GM12875 (cell line): ENCODE measurements around the gene OR51B4.
A peak's percentile ranks its signal among the peaks of the same experiment; 100 is the strongest.

Experiments
- H3K4me3 ChIP-seq: one replicate; pipeline ENCODE4 v1.5.1; 2011; ENCODE audit warnings: low read depth, low read length, control low read depth
- CTCF ChIP-seq: IDR thresholded peaks from 2 replicates; pipeline ENCODE4 v1.5.1; 2011; ENCODE audit warnings: low read depth, mild to moderate bottlenecking, control low read depth, inconsistent platforms, low read length, moderate library complexity, borderline replicate concordance; ENCODE audit not compliant: insufficient read depth

Gene OR51B4

GRCh38 chr11:5293028-5293427 is 8.7 kb downstream of the OR51B4 start:
- no peak for TF ChIP-seq CTCF
- H3K4me3 ChIP-seq, result no peak overlapping the region

DNA sequence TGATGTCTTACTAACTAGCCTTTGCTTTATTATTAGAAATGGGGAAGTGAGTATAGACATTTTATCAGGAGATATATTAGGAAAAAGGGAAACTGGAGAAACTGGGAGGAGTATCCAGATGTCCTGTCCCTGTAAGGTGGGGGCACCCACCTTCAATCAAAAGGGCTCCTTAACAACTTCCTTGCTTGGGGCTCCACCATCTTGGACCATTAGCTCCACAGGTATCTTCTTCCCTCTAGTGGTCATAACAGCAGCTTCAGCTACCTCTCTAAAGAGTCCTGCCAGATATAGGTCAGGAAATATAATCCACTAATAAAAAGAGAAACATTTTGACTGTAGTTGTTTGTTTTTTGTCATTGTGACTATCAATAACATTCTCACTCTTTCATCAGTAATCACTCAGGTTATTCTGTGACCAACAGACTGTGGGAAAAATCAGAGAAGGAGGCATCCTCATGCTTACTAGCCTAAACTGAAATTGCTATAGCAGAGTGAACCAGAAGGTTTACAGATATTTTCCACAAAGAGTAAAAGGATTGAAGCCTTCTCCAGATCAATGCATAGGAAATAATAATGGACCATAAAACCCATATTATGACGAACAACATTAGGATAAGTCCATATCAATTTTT is 10.4 kb downstream of the OR51B4 start:
- H3K4me3 ChIP-seq, result no peak overlapping the region
- peak; percentile 62 for TF ChIP-seq CTCF

DNA sequence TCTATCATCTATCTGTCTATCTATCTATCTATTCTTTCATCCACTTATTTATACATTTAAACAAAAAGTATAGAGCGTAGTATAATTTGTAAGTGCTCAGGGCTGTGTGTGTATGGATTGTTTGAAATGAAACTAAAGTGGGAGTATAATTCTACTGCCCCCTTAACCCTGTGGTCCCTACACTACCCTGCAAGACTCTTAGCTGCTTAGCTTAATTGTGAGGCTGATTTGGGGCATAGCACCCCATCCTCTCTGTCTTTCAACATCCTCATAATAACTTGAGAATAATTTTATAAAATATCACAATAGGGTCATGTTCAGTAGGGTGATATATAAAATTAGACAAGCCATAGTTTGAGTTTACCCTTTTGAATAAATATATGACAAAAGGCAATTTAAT is 11.6 kb downstream of the OR51B4 start:
- no peak overlapping the region for H3K4me3 ChIP-seq
- no peak for TF ChIP-seq CTCF

DNA sequence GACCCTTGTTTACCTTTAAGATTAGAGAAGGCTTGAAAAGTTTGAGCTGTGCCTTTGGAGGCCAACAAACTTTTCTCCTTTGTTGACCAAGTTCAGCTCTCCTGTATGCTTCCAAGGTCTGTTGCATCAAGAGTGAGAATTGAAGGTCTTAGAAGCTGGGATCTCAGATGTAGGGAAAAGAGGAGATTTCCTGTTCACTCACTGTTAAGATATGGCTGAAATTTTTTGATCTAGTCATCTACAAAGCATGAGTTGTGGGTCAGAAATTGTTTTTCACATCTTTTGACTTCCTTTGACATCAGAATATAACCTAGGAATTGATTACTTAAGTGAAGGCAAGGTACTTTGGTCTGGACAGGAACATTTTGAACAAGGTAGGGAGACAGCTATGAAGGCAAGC is 12.1 kb downstream of the OR51B4 start:
- no peak overlapping the region for H3K4me3 ChIP-seq
- no peak for TF ChIP-seq CTCF

GRCh38 chr11:5288906-5289550 is 12.7 kb downstream of the OR51B4 start:
- no peak overlapping the region for H3K4me3 ChIP-seq
- no peak for TF ChIP-seq CTCF

- no peak overlapping the region for H3K4me3 ChIP-seq
- TF ChIP-seq CTCF, result no peak
Observed at GRCh38 chr11:5288108-5288905, 13.4 kb downstream of the OR51B4 start.

DNA sequence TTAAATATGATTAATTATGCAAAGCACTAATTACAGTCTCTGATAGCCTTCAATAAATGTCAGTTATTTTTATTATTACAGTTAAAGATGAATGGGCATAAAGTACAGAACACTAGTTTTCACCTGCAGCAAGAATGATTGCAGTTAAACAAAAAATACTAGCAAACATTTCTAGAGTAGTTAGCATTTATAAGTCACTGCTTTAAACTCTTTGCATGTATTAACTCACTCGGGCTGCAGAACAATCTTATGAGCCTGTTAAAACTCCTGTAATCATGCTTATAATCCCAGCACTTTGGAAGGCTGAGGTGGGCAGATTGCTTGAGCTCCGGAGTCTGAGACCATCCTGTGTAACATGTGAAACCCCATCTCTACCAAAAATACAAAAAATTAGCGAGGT is 14.8 kb downstream of the OR51B4 start:
- no peak overlapping the region for H3K4me3 ChIP-seq

More for the DNA sequence above, 14.8 kb downstream of the OR51B4 start:
- no peak for TF ChIP-seq CTCF
